ENCODE measurements around the gene SORCS3.

The SORCS3 gene

GRCh38 chr10:104681485-104681884 lies 40.4 kb downstream of the SORCS3 start:
- CTCF ChIA-PET = no interaction called here
- POLR2A ChIA-PET = no interaction called here
- H3K4me3 ChIP-seq (ENCODE audit: low read depth, low read length) = no peak overlapping the region
- no peak for DNase-seq (ENCODE audit: low read depth, low spot score)
- TF ChIP-seq CTCF (IDR thresholded peaks at IDR 0.05; ENCODE audit: insufficient read depth, low read length, missing control alignments) = no peak

- no peak for TF ChIP-seq CTCF (IDR thresholded peaks at IDR 0.05; ENCODE audit: insufficient read depth, low read length, missing control alignments)
- ChIA-PET POLR2A (no interaction called here), CTCF (no interaction called here)
- DNase-seq (ENCODE audit: low read depth, low spot score) = no peak
- H3K4me3 ChIP-seq (ENCODE audit: low read depth, low read length) = no peak overlapping the region
These were observed 42.5 kb downstream of the SORCS3 start for GRCh38 chr10:104683567-104683966.

- TF ChIP-seq CTCF (IDR thresholded peaks at IDR 0.05; ENCODE audit: insufficient read depth, low read length, missing control alignments) = no peak
- no peak overlapping the region for H3K4me3 ChIP-seq (ENCODE audit: low read depth, low read length)
- no peak for DNase-seq (ENCODE audit: low read depth, low spot score)
- CTCF ChIA-PET = no interaction called here
- POLR2A ChIA-PET = no interaction called here
These were observed 45.7 kb downstream of the SORCS3 start for GRCh38 chr10:104686829-104687228.

- no peak overlapping the region for H3K4me3 ChIP-seq (ENCODE audit: low read depth, low read length)
- TF ChIP-seq CTCF (IDR thresholded peaks at IDR 0.05; ENCODE audit: insufficient read depth, low read length, missing control alignments) = no peak
- no peak for DNase-seq (ENCODE audit: low read depth, low spot score)
- CTCF ChIA-PET = no interaction called here
- POLR2A ChIA-PET = no interaction called here
These were observed 47.4 kb downstream of the SORCS3 start for GRCh38 chr10:104688251-104689042.

GRCh38 chr10:104689105-104689504 lies 48.0 kb downstream of the SORCS3 start:
- no peak for TF ChIP-seq CTCF (IDR thresholded peaks at IDR 0.05; ENCODE audit: insufficient read depth, low read length, missing control alignments)
- ChIA-PET CTCF (no interaction called here), POLR2A (no interaction called here)
- no peak overlapping the region for H3K4me3 ChIP-seq (ENCODE audit: low read depth, low read length)
- DNase-seq (ENCODE audit: low read depth, low spot score) = no peak

GRCh38 chr10:104689547-104689946 lies 48.5 kb downstream of the SORCS3 start:
- no peak for TF ChIP-seq CTCF (IDR thresholded peaks at IDR 0.05; ENCODE audit: insufficient read depth, low read length, missing control alignments)
- DNase-seq (ENCODE audit: low read depth, low spot score) = no peak
- POLR2A ChIA-PET = no interaction called here
- no peak overlapping the region for H3K4me3 ChIP-seq (ENCODE audit: low read depth, low read length)
- CTCF ChIA-PET = no interaction called here

Data from AG04449 (cell line).